Inflammatory macrophage (primary cell): ENCODE results near the gene WNT3.
"Not testable (repeated sequence)": the region's sequence is repeated elsewhere in the genome, so short reads cannot be mapped to it uniquely, and the experiment has no call there.

Experiments
- DNase-seq, 2 donors: peaks; one replicate each; pipeline ENCODE4 v3.0.0-alpha.2; 2020 to 2022

The WNT3 gene

DNA sequence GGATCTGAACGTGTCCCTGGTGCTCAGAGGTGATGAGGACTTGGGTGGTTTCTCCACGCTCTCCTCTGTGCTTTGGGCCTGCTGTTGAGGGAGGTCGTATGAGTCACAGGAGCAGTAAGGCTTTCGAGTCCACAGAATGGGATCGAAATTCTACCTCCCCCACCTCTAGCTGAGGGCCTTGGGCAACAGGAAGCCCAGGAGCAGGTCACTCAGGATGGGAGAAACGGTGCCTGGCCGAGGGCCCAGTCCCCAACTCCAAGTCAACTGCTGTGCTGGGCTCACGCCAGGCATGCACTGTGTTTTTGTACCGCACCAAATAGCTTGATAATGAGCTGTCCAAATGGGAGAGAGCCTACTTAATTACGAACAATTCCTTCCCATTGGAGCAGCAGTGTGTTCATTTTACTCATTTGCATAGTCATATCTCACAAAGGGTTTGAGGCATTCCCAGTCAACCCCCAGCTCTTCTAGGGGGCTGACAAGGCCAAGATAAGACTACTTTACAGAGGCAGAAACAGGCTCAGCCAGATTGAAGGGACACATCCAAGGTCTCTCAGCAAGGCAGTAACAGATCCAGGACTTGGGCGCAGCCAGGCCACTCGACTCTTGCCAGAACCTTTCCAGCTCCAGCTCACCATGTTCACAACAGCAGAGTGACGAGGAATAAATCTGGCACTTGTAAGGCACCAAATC lies 53.6 kb downstream of the WNT3 start:
- no peak for DNase-seq

DNA sequence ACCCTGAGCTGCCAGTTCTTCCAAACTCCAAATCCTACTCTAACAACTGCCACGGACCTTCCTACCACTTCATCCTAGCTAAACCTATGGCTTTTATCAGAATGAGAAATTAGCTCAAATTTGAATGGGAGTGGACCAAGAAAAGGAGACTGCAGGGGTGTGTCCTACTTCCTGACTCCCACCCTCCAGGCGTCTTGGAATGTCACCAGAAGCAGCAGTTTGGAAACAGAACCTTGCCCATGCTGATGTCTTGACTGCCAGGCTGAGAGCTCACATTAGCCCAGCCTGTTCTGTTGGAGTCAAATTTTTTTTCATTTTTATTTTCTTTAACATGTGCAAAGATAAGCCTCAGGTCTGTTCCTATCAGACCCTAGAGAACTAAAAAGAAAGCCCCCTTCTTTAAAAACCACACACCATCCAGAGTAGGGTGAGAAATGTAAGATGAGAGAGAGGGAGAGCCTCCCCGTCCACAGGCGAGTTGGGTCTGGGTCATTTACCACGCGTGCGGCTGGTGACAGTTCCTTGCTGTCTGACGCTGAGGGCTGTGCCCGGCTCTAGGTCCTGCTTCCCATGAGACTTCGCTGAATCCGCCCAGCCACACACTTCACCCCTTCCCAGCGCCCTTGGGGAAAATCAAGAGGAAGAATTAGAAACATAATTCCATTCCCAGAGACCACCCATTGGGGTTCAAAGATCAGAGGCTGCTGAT lies 54.3 kb downstream of the WNT3 start:
- DNase-seq: no peak

GRCh38 chr17:46763416-46763815 lies 55.1 kb downstream of the WNT3 start:
- DNase-seq: no peak

GRCh38 chr17:46759141-46759540 lies 59.4 kb downstream of the WNT3 start:
- no peak for DNase-seq

- DNase-seq: no peak
These were observed 59.9 kb downstream of the WNT3 start for GRCh38 chr17:46758614-46759013.

DNA sequence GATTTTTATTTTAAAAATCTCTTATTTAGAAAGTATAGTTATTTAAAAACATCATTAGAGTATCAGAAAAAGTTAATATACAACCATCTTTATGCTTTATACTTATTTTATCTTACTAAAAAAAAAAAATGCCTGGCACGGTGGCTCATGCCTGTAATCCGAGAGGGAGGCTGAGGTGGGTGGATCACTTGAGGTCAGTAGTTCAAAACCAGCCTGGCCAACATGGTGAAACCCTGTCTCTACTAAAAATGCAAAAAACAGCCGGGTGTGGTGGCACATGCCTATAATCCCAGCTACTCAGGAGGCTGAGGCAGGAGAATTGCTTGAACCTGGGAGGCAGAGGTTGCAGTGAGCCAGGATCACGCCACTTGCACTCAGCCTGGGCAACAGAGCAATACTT lies 60.9 kb downstream of the WNT3 start:
- DNase-seq: not testable (repeated sequence)

DNA sequence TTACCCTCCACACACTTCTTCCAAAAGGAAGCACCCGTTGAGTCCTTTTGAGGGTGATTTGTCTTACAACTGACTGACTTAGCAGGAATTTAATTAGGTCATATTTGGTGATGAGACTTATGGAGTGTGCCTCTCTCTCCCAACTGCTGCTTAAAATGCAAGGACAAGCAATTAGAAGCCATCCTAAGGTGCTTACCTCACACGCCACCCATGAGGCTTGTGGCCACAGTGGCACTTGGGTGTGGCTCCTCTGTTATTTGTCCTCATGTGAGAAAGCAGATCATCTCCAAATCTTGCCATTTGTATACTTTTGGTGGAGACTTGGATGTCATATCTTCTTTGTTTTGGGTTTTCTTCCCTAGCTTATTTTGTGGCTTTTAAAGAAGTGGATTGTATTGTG lies 61.6 kb downstream of the WNT3 start:
- no peak for DNase-seq

GRCh38 chr17:46756081-46756735 lies 62.3 kb downstream of the WNT3 start:
- peak; percentile 40 to 55 for DNase-seq

DNA sequence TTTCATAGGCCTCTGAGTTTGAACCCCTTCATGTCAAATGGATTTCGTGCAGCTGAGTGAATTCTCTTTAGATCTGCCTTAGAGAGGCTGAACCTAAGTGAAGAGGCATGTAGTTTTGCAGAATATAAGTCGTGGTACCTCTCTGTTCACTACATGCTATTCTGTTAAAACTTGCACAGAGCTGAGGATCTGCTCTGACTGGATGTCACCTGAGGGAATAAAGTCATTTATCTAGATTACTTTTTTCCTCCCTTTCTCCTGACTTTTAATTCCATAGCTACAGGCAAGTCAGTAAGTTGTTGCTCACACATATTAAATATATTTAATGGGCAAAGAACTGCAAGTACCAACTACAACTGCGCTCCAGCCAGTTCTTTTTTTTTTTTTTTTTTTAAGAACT lies 64.7 kb downstream of the WNT3 start:
- no peak for DNase-seq

DNA sequence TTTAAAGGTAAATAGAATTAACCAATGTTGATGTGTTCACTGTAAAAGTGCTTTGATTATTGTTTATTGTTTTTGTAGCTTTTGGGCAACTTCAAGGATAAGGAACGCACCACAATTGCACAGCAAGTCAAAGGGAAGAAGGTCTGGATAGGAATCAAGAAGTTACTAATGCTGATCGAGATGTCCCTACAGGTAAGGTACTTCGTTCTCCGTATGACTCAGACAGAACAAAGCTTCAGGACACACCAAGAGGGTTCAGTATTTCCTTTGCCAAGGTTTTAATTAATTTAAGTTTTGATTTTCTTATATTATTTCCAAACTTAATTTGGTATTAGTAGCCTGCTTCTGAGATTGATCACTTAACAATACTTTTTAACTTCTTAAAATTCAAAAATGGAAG lies 67.1 kb downstream of the WNT3 start:
- no peak for DNase-seq

DNA sequence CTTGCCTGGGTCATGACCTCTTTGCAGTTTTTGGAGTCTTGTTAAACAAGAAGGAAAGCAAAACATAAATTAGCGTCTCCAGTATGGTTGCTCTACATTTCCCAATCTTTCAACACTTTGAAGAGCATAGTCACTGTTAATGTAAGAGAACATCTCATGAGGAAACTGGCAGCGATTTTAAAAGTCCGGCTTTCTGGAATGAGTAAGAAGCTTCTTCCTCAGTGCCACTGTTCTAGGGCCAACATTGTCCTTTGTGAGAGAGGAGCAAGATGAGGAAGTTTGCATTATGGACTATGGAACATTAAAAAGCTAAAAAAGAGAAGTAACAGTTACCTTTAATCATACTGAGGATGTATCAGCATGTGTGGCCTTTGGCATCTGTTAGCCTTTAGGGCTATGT lies 73.1 kb downstream of the WNT3 start:
- DNase-seq: peak; percentile 40 to 60

GRCh38 chr17:46744441-46744840 lies 74.1 kb downstream of the WNT3 start:
- DNase-seq: no peak

- peak; percentile 61 to 89 for DNase-seq
These were observed 75.8 kb downstream of the WNT3 start for GRCh38 chr17:46742565-46743270.

GRCh38 chr17:46741122-46741730 lies 77.3 kb downstream of the WNT3 start:
- no peak for DNase-seq

DNA sequence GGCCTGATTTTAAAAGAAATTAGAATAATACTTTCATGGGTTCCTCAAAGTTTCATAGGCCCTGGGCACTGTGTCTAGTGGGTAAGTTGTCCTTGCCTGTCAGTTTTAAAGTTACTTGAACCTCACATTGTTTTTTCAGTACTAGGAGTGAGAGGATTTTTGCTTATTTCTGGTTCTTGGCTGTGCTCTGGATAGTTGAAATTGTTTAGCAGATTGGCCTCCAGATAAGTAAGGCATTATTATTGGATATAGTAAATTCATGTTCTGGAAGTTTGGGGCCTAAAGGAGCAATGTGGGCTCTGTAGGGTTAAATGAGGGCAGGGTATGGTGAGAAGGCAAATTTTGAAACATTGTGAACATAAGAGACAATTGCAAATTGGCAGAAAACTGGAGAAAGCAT lies 78.5 kb downstream of the WNT3 start:
- no peak for DNase-seq

GRCh38 chr17:46738544-46738943 lies 79.9 kb downstream of the WNT3 start:
- DNase-seq: no peak

DNA sequence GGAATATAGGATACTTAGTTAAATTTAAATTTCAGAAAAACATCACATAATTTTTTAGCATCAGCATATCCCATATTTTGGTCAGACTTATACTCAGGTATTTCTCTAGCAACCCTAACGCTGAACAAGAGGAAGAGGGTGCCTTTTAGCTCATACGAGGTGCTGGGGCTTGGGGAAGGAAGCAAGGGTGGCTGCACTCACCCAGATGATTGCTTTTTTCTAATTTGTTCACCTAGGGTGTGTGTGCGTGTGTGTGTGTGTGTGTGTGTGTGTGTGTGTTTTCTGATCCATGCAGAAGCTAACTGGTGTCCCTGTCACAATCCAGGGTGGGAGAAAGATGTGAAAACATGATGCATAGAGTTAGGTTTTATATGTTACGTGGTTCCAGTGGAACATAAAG lies 81.2 kb downstream of the WNT3 start:
- DNase-seq: no peak

GRCh38 chr17:46736100-46736499 lies 82.4 kb downstream of the WNT3 start:
- peak in 1 of 2 donors; percentile 6 for DNase-seq

GRCh38 chr17:46733837-46734475 lies 84.5 kb downstream of the WNT3 start:
- no peak for DNase-seq

GRCh38 chr17:46732754-46733398 lies 85.6 kb downstream of the WNT3 start:
- DNase-seq: no peak

- no peak for DNase-seq
These were observed 86.3 kb downstream of the WNT3 start for GRCh38 chr17:46732160-46732559.

- no peak for DNase-seq
These were observed 87.8 kb downstream of the WNT3 start for GRCh38 chr17:46730679-46731078.
